Activated naive CD4-positive, alpha-beta T cell (primary cell): ENCODE data around the gene PARD3B.

Source experiments
- DNase-seq, 4 experiments: peaks; one replicate each; lab custom pipeline; 2025; lab: John Stamatoyannopoulos, UW

The PARD3B gene

DNA sequence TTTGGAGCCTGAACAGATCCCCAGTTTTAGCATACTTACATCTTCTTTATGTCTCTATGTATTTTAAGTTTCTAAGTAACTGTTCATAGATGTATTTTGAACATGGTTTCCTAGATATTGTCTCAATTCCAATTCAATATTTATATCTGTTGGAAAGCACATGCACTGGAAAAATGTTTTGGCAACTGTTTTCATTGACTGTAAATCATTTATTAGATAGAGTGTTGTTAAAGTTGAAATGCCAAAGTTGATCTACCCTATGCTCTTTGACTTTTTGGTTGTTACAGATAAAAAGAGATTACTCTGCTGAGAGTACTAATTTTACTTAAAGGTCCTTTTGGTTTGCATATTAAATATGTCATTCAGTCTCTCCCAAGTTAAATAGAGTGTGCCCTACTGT is 792.0 kb downstream of the PARD3B start:
- no peak for DNase-seq

DNA sequence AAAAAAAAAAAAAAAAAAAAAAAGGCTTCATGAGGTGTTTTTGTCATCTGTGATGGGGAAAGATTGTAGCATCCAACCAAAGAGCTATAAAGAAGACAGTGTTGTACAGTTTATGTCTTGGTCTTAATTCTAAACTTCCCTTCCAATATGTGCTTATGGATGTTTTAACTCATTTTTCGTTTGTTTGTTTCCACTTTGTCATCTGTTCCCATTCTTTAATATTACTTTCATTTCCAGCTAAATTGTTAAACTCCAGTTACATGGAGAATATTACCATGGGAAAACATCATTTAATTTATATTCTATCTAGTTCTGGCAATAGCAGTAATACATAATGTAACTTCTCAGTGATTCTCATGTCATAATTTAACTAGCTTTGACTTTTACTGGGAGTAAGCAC is 792.9 kb downstream of the PARD3B start:
- no peak for DNase-seq

DNA sequence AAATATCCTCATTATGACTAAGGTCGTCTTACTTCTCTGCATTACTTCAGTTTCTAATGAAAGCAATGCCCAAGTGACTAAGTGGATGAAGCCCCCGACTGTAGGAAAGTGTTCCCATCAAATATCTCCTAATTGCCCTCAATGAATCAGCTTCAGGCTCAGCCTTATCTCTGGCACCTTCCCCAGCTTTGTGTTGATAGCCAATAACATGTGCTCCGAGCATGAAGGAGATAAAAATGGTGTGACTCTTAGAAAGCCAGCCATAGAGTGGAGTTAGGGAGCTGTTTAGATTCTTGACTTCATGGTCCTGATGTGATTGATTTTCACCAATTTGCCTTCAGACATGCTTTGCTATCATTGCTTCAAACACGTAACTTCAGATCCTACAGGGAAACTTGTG is 797.8 kb downstream of the PARD3B start:
- DNase-seq = no peak

DNA sequence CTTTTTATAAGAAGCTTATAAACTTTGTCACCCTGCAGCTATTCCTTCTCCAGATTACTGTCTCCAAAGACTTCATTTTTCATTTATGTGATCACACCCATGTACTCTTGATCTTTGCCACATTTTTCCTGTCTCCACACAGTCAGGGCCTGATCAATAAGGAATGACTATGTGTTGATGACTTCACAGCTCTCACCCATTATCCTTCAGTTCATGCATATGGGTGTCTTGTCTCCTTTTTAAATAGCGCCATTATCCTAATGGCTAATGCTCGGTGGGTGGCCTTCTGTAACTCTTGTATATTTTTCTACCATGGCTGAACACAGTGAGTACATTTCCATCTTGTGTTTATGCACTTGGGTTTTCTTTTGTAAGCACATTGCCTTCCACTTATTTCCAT is 801.4 kb downstream of the PARD3B start:
- no peak for DNase-seq

DNA sequence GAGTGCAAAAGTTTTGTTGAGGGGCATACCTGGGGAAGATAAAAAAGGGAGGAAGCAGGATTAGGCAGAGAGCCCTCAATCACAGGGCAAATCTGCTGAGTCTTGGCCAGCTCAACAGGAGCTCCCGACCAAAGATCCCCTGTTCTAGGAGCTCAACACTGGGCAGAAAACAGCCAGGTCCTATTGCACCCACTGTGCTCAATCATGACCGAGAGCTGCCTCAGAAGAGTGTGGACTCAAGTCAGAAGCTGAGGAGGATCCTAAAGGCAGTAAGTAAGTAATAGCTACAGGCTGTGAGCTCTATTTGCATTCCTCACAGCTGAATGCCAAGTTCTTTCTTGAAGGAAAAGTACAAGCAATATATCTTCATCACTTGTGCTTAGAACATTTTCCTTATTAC is 802.6 kb downstream of the PARD3B start:
- DNase-seq = no peak

DNA sequence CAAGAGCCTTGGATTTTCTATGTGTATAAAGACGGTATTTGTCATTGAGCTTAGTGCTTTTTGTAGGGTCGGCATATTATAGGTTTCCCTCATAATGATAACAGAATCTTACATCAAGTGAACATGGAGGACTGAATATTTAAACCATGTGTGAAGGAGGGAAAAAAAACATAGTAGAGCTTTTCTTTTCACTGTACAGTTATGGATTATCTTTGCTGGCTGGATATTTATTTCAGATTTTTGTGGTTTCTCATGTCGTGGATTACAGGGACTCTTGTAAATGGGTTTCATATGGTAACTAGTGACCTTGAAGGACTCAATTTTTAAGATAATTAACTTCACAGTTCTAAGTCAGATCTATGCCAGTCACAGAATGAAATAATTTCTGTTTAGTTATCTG is 806.8 kb downstream of the PARD3B start:
- DNase-seq = no peak

DNA sequence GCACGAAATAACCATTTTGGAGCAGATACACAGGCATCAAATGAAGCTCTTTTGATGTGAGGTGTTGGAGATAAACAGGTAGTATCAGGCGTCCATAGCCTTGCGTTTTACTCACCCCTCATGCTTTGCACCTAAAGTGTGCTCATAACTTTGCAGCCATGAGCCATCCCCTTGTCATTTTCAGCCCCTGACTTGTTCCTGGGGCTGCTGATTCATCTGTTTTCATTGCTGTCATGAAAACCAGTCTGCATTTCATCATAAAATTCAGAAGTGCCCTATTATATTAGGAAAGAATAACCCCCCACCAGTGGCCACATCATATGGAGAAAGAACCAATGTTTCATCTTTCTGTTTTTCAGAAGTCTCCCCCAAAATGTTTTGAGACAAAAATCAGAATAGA is 807.3 kb downstream of the PARD3B start:
- no peak for DNase-seq

DNA sequence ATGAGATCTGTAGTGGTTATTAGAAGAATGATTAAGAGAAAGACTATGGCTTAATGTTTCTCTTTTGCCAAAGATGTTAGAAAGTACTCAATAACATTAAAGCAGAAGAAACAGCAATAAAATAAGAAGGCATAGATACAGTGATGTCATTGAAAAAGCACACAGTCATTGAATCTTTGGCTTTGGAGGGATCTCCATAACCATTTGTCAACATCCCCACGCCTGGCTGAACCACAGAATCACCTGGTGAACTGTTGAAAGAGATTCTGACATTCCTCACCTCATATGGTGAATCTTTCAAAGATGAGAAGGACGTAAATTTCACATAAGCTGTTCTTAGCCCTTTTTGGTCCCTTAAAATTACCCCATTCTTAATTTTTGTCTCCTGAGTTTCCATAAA is 812.5 kb downstream of the PARD3B start:
- no peak for DNase-seq

DNA sequence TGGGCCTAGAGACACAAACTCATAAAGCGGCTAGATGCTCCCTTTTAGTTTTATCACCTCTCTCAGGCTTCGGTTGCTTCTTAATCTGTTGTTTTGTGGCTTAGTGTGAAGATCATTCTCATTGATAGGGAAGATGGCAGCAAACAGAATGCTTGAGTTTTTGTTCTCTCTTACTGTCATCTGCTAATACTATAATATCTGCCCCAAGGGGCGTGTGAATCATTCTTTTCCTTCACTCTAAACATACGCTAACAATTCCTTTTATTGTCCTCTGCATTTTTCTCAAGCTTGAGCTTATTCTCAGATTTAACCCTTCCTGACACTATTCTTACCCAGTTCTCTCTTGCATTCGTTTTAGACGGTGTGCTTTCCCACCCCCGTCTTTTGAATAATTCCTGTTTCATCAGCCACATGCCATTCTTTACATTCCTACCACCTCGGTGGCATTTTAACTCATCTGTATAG is 813.1 kb downstream of the PARD3B start:
- no peak for DNase-seq

DNA sequence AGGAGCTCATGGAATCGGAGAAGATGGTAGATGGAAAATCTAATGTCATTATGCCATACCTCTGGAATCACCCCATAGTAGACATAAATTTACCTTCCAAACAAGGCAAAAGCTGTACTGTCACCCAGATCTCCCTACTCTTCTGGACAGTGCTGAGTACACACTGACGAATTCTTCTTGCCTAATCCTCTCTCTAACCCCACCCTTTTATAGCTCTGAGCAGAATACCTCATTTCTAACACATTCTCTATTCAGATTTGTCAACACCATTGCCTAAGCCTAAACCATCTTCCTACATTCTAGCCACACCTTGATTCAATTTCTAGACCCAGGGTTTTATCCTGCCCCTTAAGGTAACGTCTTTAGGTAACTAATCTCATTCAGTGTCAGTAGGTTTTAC is 816.0 kb downstream of the PARD3B start:
- DNase-seq = no peak

DNA sequence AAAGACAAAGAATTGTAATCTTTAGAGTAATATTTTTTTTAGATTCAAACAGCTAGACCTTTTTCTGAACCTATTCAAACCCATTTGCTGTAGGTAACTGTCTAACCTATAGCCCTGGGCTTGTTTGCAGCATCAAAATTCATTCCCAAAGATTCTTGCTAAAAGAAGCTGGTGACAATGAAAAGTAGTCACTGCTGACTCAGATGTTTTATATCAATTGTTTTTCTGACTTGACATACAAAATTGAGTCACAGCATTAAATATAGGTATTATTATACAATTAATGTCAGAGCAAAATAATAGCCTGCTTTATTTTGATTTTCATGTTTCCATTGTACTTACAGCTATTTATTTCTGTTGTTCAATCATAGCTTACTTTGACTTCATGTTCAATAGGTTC is 816.7 kb downstream of the PARD3B start:
- no peak for DNase-seq

DNA sequence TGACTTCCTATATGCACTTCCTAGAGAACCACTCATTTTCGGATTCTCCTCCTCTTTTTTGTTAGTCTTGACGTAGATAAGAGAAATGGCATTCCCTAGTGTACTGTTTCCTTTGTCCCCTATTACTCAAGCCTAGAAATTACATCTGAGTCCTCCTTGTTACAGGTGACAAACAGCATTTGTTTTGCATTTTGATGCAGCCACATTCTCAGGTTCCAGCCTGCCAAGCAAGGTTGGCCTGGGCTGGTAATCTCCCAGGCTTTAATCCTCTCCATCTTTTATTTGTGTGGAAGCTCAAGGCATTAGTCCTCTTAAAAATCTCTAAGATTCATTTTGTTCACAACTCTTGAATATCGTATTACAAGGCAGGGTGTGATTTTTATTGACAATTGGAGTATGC is 819.0 kb downstream of the PARD3B start:
- DNase-seq = no peak

DNA sequence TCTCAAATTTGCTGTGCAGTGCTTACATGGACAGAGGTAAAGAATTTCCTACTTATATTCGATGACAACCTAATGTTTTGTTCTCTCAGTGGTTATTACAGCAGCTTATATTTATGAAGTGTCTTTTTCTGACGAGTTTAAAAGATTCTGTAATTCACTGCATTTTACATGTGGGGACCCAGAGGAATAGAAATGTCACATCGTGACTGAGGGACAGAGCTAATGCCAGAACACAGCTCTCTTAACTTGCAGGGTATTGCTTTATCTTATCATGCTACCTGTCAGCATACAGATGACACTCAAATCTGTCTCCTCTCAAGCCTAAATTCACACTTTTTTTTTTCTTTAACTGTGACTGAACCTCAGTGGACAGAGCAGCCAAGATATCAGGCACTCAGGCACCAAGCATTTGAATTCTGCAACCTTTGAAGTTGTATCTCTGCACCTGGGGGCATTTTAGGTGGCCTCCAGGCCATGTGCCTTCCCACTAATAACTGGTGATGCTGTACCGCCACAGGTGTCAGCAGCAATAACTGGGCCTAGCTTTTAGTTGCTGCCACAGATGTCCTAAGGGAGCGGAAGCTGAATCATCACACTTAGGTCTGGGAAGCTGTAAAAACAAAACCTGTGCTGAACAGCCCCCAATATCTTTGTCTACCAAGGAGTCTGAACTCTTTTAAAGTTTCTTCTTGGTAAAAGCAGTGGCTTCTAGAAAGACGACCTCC is 821.2 kb downstream of the PARD3B start:
- no peak for DNase-seq

DNA sequence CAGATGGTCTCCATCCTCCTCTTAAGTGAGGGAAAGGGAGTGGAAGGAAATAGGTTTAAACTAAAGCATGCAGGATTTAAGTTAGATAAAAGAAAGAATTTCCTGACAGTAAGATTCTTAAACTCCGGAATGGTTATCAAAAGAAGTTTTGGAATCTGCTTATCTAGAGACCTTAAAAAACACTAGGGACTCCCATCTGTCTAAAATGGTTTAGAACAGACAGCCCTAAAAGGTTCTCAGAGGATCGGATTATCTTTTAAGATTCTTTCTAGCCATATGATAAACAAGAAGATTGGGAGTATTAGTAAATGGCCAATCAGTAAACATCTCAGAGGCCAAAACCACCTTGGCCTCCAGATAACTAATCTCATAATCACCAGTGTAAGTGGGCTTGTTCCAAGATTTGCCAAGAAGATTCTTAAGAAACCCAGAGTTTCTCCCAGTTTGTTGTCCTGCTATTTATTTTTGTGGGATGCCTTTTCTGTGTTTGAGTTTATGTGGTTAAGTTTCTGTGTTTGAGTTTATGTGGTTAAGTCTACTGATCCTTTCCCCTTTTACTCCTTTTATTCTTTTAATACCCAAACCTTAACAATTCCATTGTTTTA is 822.2 kb downstream of the PARD3B start:
- no peak for DNase-seq

DNA sequence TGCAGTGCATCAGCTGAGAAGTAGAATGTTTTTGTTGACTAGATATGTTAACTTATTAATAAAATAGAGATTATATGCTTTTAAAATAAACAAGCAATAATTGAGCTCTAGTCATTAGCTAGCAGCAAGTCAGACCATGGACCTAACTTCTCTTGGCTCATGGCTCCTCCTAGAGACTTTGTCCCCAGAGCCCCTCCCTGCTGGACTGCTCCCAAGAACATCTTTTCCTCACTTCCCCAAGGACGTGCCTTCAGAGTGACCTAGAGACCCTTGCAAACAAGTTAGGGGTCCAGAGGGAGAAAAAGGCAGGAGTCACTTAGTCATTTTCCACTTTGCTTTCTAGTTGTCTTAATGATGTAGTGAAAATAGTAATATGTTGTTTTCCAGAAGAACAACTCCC is 824.5 kb downstream of the PARD3B start:
- DNase-seq = no peak

DNA sequence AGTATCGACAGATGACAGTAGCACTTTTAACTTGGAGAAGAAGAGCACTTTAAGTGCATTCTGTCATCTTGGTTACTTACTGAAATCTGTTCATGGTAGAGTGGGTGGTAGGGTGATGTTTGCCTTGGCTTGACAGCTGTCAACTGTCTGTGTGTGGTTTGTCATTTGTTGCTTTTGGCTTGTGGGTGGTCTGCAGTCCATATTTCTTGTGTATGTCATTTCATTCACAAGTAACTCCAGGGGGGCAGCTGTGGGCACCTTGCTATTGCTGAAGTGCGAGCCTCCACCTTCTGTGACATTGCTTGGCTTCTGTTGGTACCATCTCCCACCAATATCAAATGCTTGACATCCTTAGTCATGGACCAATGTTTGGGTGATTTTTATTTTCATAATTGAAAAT is 825.5 kb downstream of the PARD3B start:
- no peak for DNase-seq

DNA sequence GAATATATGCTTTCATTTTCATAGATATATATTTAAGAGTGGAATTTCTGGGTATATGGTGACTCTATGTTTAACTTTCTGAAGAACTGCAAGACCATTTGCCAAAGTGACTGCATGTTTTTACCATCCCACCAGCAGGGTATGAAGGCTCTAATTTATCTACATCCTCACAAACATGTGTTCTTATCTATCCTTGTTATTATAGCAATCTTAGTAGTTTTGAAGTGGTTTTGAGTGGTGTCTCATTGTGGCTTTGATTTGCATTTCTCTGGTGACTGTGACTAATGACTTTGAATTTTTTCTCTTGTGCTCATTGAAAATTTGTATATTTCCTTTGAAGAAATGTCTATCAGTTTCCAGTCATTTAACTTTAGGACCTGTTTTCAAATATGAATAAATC is 826.9 kb downstream of the PARD3B start:
- no peak for DNase-seq

DNA sequence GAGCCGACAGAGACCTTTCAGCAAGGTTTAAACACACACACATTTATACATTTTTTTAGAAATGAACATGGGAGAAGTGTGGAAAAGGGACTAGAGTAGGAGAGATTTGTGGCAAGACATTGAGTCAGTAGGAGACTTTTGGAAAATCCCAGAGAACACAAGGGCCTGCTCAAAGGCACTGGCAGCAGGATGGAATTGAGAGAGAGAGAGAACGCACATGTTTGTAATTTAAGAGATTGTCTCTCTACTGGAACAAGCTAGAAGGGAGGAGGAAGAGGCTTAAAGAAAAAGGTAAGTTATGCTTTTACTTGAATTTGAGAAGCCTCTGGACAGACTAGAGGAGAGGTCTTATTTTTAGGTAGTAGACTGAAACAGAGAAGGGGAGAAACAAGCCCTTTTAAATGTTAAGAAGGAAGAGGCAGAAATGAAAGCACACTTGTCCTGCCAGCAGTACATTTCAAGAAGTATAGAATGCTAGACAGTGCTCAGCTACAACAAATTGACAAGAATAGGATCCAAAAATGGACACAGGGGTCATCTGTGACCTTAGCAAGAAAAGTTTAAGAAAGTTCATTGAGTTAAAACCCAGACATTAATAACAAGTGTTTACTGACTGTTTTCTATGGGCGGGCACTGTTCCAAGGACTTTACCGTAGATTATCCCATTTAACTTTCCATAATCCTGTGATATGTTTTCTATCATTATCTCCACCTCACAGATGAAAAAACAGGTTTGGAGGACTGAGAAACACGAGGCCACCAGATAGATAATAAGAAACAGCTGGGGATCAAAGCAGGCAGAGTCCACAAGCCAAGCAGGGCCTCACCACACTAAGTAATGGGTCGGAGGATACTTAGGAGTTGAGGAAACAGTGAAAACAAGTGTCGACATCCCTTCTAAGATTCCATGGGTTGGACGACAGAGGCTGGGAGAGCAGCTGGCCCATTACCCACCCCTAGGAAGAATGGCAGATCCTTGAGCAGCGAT is 830.5 kb downstream of the PARD3B start:
- DNase-seq = no peak

DNA sequence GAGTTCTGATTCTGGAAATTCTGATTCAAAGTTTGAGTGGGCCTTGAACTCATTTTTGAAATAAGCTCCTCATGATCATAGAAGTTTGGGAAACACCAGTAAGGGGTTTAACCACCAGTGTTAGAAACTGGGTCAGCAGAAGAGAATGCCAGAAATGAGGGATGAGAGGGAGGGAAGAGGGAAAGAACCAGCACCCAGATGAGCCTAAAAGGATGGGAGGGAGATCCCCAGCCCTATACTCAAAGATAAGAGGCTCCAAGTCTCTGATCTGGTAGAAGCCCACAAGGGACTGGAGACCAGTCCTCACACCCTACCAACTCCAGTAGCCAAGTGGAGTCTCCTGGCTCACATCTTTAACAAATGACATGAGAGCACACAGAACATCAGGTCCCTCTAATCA is 832.0 kb downstream of the PARD3B start:
- no peak for DNase-seq

DNA sequence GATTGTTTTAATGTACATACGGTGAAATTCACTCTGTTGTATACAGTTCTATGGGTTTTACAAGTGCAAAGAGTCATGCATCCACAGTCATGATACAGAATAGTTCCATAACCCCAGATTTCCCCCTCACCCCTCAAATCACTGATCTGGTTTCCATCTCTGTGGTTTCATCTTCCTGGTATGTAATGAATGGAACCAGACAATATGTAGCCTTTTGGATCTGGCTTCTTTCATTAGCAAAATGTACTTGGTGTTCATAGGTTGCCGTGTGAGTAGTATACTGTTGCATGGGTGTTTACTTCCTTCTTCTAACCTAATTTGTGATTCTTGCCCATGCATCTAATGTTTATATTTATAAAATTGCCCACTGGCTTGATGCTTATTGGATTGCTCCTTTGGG is 838.3 kb downstream of the PARD3B start:
- no peak for DNase-seq

DNA sequence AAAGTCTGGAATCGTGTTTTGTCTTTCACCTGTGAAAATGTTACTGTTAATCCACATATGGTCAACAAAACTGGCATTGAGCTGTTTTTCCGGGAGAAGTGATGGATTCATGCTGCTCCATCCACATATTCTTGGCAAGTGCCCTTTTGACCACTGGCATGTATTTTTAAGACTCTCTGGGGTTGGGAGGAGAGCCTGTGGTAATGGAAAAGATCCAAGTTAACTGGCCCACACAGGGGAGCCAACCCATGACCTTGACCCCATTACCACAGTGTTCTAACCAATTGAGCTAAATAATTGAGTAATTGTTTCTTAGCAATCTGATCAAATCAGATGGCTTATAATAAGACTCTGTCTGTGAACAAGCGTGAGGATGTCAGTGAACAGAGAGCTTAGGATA is 840.8 kb downstream of the PARD3B start:
- no peak for DNase-seq

DNA sequence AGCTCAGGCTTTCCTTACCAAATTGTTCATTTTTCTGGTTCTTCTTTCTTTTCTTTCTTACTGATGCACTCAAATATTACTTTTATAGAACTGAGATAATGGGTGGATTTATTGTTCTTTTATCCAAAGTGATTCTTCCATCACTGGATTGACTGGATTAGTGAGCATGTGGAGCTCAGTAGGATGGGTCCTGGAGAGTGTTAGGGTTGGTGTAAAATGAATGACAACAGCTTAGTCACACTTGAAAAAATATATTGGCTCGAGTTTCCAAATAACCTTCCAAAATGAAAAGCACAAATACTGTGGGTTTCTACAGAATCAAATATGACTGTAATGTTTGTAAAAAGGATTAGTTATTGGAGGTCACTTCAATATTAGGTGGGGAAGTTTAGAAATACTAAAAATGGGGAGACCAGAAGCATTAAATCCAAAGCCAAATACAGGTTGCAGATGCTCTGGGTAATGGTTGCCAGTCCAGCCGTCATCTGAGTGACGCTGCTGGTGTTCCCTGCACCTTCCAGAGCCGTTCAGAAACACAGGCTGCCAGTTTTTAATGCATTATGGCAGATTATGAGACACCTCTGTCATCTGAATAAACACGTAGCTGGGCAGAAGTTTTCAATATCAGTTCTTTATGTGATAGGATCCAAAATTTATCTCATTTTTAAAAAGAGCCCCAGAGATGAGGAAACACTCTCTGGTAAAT is 842.2 kb downstream of the PARD3B start:
- no peak for DNase-seq
